OCI-LY3 (cell line): Measurements from ENCODE around the gene ITGA3.

ENCODE experiments used
- H2AFZ ChIP-seq: fragments of 200-600, 300-600 bp; shearing (Covaris generic); 2 replicates; pipeline ENCODE4 v1.6.0; 2014; ENCODE audit warnings: antibody characterized with exemption, low read depth, low read length
- H3K27ac ChIP-seq: fragments of 200-600, 300-600 bp; sonication (generic); 2 replicates; pipeline ENCODE4 v1.5.1; 2014; ENCODE audit warnings: mild to moderate bottlenecking, low read length, moderate library complexity, mixed read lengths
- H3K27me3 ChIP-seq: fragments of 200-600, 300-600 bp; sonication (generic); 2 replicates; pipeline ENCODE4 v1.6.1; 2014; ENCODE audit warnings: low read depth, low read length, mixed read lengths
- H3K36me3 ChIP-seq: fragments of 200-600, 300-600 bp; sonication (generic); replicated peaks from 2 replicates; pipeline ENCODE3; 2014; ENCODE audit warnings: low read depth, low read length, mixed read lengths
- H3K4me1 ChIP-seq: fragments of 300-600, 200-600 bp; sonication (generic); 2 replicates; pipeline ENCODE4 v1.6.1; 2014; ENCODE audit warnings: low read length, mixed read lengths
- H3K4me2 ChIP-seq: fragments of 200-600, 300-600 bp; sonication (generic); 2 replicates; pipeline ENCODE4 v1.6.1; 2014; ENCODE audit warnings: low read length, mixed read lengths
- H3K4me3 ChIP-seq: fragments of 300-600, 200-600 bp; sonication (generic); 2 replicates; pipeline ENCODE4 v1.5.1; 2014; ENCODE audit warnings: antibody characterized with exemption, mild to moderate bottlenecking, low read length, moderate library complexity
- H3K79me2 ChIP-seq: fragments of 300-600, 200-600 bp; shearing (Covaris generic); 2 replicates; pipeline ENCODE4 v1.6.1; 2014; ENCODE audit warnings: mild to moderate bottlenecking, low read length, mixed read lengths
- H3K9ac ChIP-seq: fragments of 300-600, 200-600 bp; shearing (Covaris generic); 2 replicates; pipeline ENCODE4 v1.6.0; 2014; ENCODE audit warnings: mild to moderate bottlenecking, low read length, moderate library complexity
- H3K9me3 ChIP-seq: fragments of 200-600, 300-600 bp; shearing (Covaris generic); 2 replicates; pipeline ENCODE4 v1.6.1; 2014; ENCODE audit warnings: low read length, mixed read lengths; ENCODE audit not compliant: insufficient read depth
- H4K20me1 ChIP-seq: fragments of 200-600, 300-600 bp; sonication (generic); 2 replicates; pipeline ENCODE4 v1.6.1; 2016; ENCODE audit warnings: low read length, mixed read lengths; ENCODE audit not compliant: insufficient read depth
- CTCF ChIP-seq: fragments of 200-600, 300-600 bp; sonication (generic); IDR thresholded peaks from 2 replicates; pipeline ENCODE4 v1.5.1; 2014; ENCODE audit warnings: antibody characterized with exemption, low read length, low read depth
- EZH2phosphoT487 ChIP-seq: fragments of 200-600 bp; shearing (Covaris generic); IDR thresholded peaks from 2 replicates; pipeline ENCODE4 v1.6.1; 2018; ENCODE audit warnings: antibody characterized with exemption, mixed run types, low read depth

The ITGA3 gene

GRCh38 chr17:50046179-50046578 is 9.7 kb upstream of the ITGA3 start:
- Histone ChIP-seq H3K79me2 (no peaks in the 10 kb centered on the region), H3K27ac (no peak overlapping the region), H3K9ac (no peak overlapping the region), H2AFZ (no peak overlapping the region), H3K4me2 (no peak overlapping the region), H3K36me3 (no peaks in the 10 kb centered on the region), H3K4me3 (no peak overlapping the region), H4K20me1 (no peaks in the 10 kb centered on the region), H3K9me3 (no peaks in the 10 kb centered on the region), H3K4me1 (peaks cover 4% of the 10 kb centered on the region), H3K27me3 (no peaks in the 10 kb centered on the region)
- TF ChIP-seq EZH2phosphoT487: no peak
- TF ChIP-seq CTCF: no peak

GRCh38 chr17:50046667-50047066 is 9.2 kb upstream of the ITGA3 start:
- no peaks in the 10 kb centered on the region for H3K27me3 ChIP-seq
- H4K20me1 ChIP-seq: no peaks in the 10 kb centered on the region
- H2AFZ ChIP-seq: no peak overlapping the region
- no peaks in the 10 kb centered on the region for H3K79me2 ChIP-seq
- H3K4me2 ChIP-seq: no peak overlapping the region
- no peaks in the 10 kb centered on the region for H3K9me3 ChIP-seq
- no peak overlapping the region for H3K27ac ChIP-seq
- no peaks in the 10 kb centered on the region for H3K36me3 ChIP-seq
- no peak overlapping the region for H3K4me3 ChIP-seq
- H3K4me1 ChIP-seq: peaks cover 8% of the 10 kb centered on the region
- no peak overlapping the region for H3K9ac ChIP-seq
- TF ChIP-seq CTCF: no peak
- no peak for TF ChIP-seq EZH2phosphoT487

GRCh38 chr17:50047083-50047482 is 8.8 kb upstream of the ITGA3 start:
- Histone ChIP-seq H3K27ac (no peak overlapping the region), H3K9ac (no peak overlapping the region), H3K4me3 (no peak overlapping the region), H2AFZ (no peak overlapping the region), H3K4me1 (peaks cover 8% of the 10 kb centered on the region), H3K79me2 (no peaks in the 10 kb centered on the region), H3K27me3 (no peaks in the 10 kb centered on the region), H4K20me1 (no peaks in the 10 kb centered on the region), H3K36me3 (no peaks in the 10 kb centered on the region), H3K9me3 (no peaks in the 10 kb centered on the region), H3K4me2 (no peak overlapping the region)
- no peak for TF ChIP-seq CTCF
- no peak for TF ChIP-seq EZH2phosphoT487

GRCh38 chr17:50047488-50048126 is 8.3 kb upstream of the ITGA3 start:
- no peak overlapping the region for H3K9ac ChIP-seq
- H3K4me1 ChIP-seq: peaks cover 8% of the 10 kb centered on the region
- H3K27me3 ChIP-seq: no peaks in the 10 kb centered on the region
- H3K4me2 ChIP-seq: no peak overlapping the region
- no peaks in the 10 kb centered on the region for H3K36me3 ChIP-seq
- TF ChIP-seq CTCF: no peak
- TF ChIP-seq EZH2phosphoT487: no peak
- H3K27ac ChIP-seq: no peak overlapping the region
- no peaks in the 10 kb centered on the region for H3K9me3 ChIP-seq
- H3K79me2 ChIP-seq: no peaks in the 10 kb centered on the region
- no peaks in the 10 kb centered on the region for H4K20me1 ChIP-seq
- no peak overlapping the region for H3K4me3 ChIP-seq
- H2AFZ ChIP-seq: no peak overlapping the region
